DOHH2 (cell line): ENCODE measurements around the gene PAMR1.
"Not testable (repeated sequence)": the region's sequence is repeated elsewhere in the genome, so short reads cannot be mapped to it uniquely, and the experiment has no call there.

Experiments
- H3F3A ChIP-seq: fragments of 200-600 bp; sonication (generic), shearing (Covaris generic); 2 replicates; pipeline ENCODE4 v1.6.0; 2016; ENCODE audit warnings: antibody characterized with exemption, mild to moderate bottlenecking; ENCODE audit not compliant: control insufficient read depth, insufficient read depth
- H3K27ac ChIP-seq: fragments of 200-600 bp; sonication (generic); 2 replicates; pipeline ENCODE4 v1.5.1; 2014; ENCODE audit warnings: low read depth, mild to moderate bottlenecking, low read length, moderate library complexity
- H3K27me3 ChIP-seq: fragments of 200-600 bp; sonication (generic); 2 replicates; pipeline ENCODE4 v1.6.1; 2014; ENCODE audit warnings: mild to moderate bottlenecking, low read length, mixed read lengths; ENCODE audit not compliant: control insufficient read depth
- H3K36me3 ChIP-seq: fragments of 200-600 bp; sonication (generic); 2 replicates; pipeline ENCODE4 v1.6.1; 2014; ENCODE audit warnings: mild to moderate bottlenecking, low read length, moderate library complexity, mixed read lengths; ENCODE audit not compliant: control insufficient read depth
- H3K4me1 ChIP-seq: fragments of 200-600 bp; sonication (generic); 2 replicates; pipeline ENCODE4 v1.6.1; 2014; ENCODE audit warnings: mild to moderate bottlenecking, low read length, mixed read lengths; ENCODE audit not compliant: control insufficient read depth
- H3K4me2 ChIP-seq: fragments of 200-600 bp; sonication (generic); 2 replicates; pipeline ENCODE4 v1.6.0; 2014; ENCODE audit warnings: mild to moderate bottlenecking, low read length, moderate library complexity
- H3K4me3 ChIP-seq: fragments of 200-600 bp; sonication (generic); 2 replicates; pipeline ENCODE4 v1.5.1; 2014; ENCODE audit warnings: mild to moderate bottlenecking, low read length, mixed read lengths
- H3K79me2 ChIP-seq: fragments of 200-600 bp; sonication (generic); 2 replicates; pipeline ENCODE4 v1.6.1; 2014; ENCODE audit warnings: mild to moderate bottlenecking, low read length, mixed read lengths; ENCODE audit not compliant: control insufficient read depth
- H3K9me2 ChIP-seq: fragments of 200-600 bp; sonication (generic); replicated peaks from 2 replicates; pipeline ENCODE4 v1.6.1; 2014; ENCODE audit warnings: mild to moderate bottlenecking, low read length, mixed read lengths; ENCODE audit not compliant: control insufficient read depth
- H3K9me3 ChIP-seq: fragments of 200-600 bp; sonication (generic); 2 replicates; pipeline ENCODE4 v1.6.1; 2014; ENCODE audit warnings: antibody characterized with exemption, low read length, mixed read lengths; ENCODE audit not compliant: control insufficient read depth, insufficient read depth
- H4K20me1 ChIP-seq: fragments of 200-600 bp; sonication (generic); 2 replicates; pipeline ENCODE4 v1.6.0; 2014; ENCODE audit warnings: low read depth, mild to moderate bottlenecking, antibody characterized with exemption, low read length, moderate library complexity; ENCODE audit not compliant: control insufficient read depth, insufficient read depth
- EZH2phosphoT487 ChIP-seq: fragments of 200-600 bp; sonication (generic); IDR thresholded peaks from 2 replicates; pipeline ENCODE4 v1.6.1; 2017; ENCODE audit warnings: borderline replicate concordance, mild to moderate bottlenecking, antibody characterized with exemption, low read length, moderate library complexity, mixed read lengths
- TF ChIP-seq, protein P1 (sequence below): fragments of 200-600 bp; sonication (generic); IDR thresholded peaks from one replicate; pipeline ENCODE4 v1.5.1; 2014; ENCODE audit warnings: antibody characterized with exemption, mild to moderate bottlenecking, low read depth, low read length; ENCODE audit not compliant: poor library complexity, severe bottlenecking

The PAMR1 gene

DNA sequence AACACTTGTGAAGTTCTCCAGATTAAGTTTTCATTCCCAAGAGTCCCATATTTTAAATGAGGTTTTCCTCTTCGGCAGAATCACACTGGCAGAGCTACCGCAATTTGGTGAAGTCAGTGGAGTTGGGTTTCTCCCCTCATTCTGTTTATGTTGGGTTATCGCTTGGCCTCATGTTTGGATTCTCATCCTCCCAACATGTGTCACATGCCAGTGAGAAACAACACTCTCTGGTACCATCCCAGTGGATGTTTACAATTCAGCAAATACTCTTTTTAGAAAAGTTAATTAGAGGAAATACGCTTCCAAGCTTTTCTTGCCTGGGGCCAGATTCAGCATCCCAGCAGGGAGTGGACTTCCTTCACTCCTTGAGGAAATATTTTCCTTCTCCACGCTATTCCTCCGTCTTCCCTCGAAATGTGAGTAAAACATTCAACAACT lies 2.1 kb downstream of the PAMR1 start:
- H3K79me2 ChIP-seq: no peaks in the 10 kb centered on the region
- no peaks in the 10 kb centered on the region for H4K20me1 ChIP-seq
- H3K4me2 ChIP-seq: no peak overlapping the region
- no peaks in the 10 kb centered on the region for H3K27me3 ChIP-seq
- no peaks in the 10 kb centered on the region for H3K9me3 ChIP-seq
- H3K4me3 ChIP-seq: no peak overlapping the region
- no peak overlapping the region for H3K27ac ChIP-seq
- H3K36me3 ChIP-seq: no peaks in the 10 kb centered on the region
- H3K9me2 ChIP-seq: no peaks in the 10 kb centered on the region
- TF ChIP-seq, protein P1, sequence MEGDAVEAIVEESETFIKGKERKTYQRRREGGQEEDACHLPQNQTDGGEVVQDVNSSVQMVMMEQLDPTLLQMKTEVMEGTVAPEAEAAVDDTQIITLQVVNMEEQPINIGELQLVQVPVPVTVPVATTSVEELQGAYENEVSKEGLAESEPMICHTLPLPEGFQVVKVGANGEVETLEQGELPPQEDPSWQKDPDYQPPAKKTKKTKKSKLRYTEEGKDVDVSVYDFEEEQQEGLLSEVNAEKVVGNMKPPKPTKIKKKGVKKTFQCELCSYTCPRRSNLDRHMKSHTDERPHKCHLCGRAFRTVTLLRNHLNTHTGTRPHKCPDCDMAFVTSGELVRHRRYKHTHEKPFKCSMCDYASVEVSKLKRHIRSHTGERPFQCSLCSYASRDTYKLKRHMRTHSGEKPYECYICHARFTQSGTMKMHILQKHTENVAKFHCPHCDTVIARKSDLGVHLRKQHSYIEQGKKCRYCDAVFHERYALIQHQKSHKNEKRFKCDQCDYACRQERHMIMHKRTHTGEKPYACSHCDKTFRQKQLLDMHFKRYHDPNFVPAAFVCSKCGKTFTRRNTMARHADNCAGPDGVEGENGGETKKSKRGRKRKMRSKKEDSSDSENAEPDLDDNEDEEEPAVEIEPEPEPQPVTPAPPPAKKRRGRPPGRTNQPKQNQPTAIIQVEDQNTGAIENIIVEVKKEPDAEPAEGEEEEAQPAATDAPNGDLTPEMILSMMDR: no peak
- no peak for TF ChIP-seq EZH2phosphoT487
- H3F3A ChIP-seq: no peaks in the 10 kb centered on the region
- H3K4me1 ChIP-seq: no peaks in the 10 kb centered on the region

DNA sequence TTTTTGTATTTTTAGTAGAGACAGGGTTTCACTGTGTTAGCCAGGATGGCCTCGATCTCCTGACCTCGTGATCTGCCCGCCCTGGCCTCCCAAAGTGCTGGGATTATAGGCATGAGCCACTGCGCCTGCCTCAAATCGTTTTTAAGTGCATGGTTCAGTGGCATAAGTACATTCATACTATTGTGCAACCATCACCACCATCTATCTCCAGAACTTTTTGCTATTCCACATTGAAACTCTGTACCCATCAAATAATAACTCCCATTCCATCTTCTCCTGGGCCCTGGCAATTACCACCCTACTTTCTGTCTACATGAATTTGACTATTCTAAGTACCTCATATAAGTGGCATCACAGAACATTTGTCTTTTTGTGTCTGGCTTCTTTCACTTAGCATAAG lies 3.3 kb downstream of the PAMR1 start:
- not testable (repeated sequence) for H3K4me2 ChIP-seq, H3K79me2 ChIP-seq, H3K27ac ChIP-seq, H4K20me1 ChIP-seq, H3K36me3 ChIP-seq, H3K4me3 ChIP-seq, H3K9me3 ChIP-seq, H3F3A ChIP-seq, H3K4me1 ChIP-seq, H3K9me2 ChIP-seq, H3K27me3 ChIP-seq

DNA sequence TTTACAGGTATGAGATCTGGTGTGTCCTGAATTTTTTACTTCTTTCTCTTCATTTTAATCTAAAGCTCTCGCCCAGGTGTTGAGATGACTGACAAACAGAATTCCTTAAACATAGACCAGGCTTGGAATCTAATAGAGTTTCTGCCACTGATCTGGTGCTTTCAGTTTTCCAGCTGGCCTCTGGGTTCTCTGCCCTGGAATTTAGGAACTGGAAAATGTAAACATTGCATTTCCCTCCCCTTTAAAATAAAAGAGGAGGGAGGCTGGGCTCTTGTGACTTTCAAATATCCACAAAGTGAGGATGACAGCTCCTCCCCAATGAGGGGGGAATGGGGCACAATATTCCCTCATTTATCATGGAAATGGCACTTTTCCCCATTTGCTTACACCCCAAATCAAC lies 5.0 kb downstream of the PAMR1 start:
- no peaks in the 10 kb centered on the region for H3K9me2 ChIP-seq
- no peaks in the 10 kb centered on the region for H3K79me2 ChIP-seq
- no peaks in the 10 kb centered on the region for H4K20me1 ChIP-seq
- no peak for TF ChIP-seq EZH2phosphoT487
- TF ChIP-seq, protein P1: no peak
- H3K4me3 ChIP-seq: no peak overlapping the region
- no peaks in the 10 kb centered on the region for H3F3A ChIP-seq
- H3K9me3 ChIP-seq: no peaks in the 10 kb centered on the region
- no peaks in the 10 kb centered on the region for H3K4me1 ChIP-seq
- no peaks in the 10 kb centered on the region for H3K27me3 ChIP-seq
- H3K27ac ChIP-seq: no peak overlapping the region
- H3K4me2 ChIP-seq: no peak overlapping the region
- H3K36me3 ChIP-seq: no peaks in the 10 kb centered on the region

DNA sequence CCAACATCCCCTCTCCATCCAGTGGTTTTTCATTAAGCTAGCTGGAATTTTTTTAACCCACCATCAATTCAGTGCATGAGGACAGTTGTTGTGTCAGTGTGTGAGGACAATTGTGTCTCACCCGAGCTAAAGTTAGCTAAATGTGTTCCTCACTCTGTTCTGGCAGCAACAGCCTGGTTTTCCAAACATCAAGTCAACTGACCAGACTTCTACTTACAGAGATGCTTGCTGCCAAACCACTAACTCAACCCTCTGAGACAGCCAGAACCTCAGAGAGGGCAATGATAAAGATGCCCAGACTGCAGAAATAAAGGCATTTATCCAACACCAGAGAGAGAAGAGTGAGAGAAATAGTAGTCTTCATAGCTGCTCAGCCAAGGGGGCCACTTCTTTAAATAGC lies 6.7 kb downstream of the PAMR1 start:
- Histone ChIP-seq H3K27ac (no peak overlapping the region), H3F3A (no peaks in the 10 kb centered on the region), H3K4me3 (no peak overlapping the region), H3K9me3 (no peaks in the 10 kb centered on the region), H3K4me2 (no peak overlapping the region), H3K27me3 (no peaks in the 10 kb centered on the region), H3K36me3 (no peaks in the 10 kb centered on the region), H3K4me1 (no peaks in the 10 kb centered on the region), H3K9me2 (no peaks in the 10 kb centered on the region), H3K79me2 (no peaks in the 10 kb centered on the region), H4K20me1 (no peaks in the 10 kb centered on the region)
- TF ChIP-seq, protein P1: no peak
- TF ChIP-seq EZH2phosphoT487: no peak
